Measurements from ENCODE around the gene PGBD5.

Gene PGBD5

GRCh38 chr1:230299191-230300006, 126.7 kb downstream of the PGBD5 start:
- no peak for DNase-seq

DNA sequence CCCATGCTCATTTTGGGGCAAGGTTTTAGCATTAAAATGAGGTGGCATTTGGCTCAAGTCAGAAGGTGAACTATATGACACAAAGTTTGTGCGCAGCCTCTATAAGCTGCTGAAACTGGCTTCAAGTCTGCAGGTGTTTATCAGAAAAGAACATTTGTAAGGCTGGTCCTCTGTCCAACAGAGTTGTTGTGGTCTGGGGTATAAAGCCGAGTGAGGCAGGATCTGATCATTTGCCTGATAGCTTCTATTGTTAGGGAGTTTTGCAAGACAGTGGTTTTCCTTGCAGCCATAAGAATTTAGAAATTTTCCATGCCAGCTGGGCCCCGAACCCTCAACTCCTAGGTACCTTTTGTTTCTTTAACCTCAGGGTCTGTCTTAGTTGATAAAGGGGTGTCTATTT, 130.8 kb downstream of the PGBD5 start:
- no peak for DNase-seq

- no peak for DNase-seq
Measured at GRCh38 chr1:230293390-230293700, 132.8 kb downstream of the PGBD5 start.

- DNase-seq: no peak
Measured at GRCh38 chr1:230292689-230293389, 133.3 kb downstream of the PGBD5 start.

DNA sequence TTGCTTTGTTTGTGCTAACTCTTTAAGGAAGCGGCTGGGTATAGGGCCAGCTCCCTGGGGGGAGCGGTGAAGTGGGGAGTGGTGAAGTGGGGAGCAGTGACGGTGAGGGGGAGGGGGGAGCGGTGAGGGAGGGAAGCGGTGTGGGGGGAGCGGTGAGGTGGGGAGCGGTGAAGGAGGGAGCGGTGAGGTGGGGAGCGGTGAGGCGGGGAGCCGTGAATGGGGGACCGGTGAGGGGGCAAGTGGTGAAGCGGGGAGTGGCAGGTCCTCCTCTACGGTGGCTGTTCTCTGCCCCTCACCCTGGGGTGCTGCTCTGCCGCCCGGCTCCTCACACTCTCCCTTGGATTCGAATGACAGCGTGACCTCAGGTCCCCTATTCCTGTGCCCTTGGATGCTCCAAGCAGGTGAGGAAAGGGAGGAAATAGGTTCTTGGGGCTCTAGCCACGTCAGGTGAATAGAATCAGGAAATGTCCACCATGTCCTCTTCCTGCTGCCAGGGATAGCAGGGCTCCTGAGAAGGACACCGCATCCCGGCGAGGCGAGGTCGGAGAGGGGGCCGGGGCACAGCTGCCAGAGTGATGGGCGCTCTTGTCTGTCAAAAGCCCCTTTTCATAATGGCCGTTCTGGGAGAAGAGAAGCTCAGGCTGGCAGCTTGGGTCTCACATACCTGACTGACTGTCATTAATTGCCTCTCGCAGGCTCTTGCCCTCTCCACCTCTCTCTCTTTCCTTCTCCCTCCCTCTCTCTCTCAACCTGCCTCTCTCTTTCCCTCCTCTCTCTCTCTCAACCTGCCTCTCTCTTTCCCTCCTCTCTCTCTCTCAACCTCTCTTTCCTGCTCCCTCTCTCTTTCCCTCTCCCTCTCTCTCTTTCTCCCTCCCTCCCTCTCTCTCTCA, 134.2 kb downstream of the PGBD5 start:
- DNase-seq: no peak

GRCh38 chr1:230289350-230289644, 136.8 kb downstream of the PGBD5 start:
- no peak for DNase-seq

DNA sequence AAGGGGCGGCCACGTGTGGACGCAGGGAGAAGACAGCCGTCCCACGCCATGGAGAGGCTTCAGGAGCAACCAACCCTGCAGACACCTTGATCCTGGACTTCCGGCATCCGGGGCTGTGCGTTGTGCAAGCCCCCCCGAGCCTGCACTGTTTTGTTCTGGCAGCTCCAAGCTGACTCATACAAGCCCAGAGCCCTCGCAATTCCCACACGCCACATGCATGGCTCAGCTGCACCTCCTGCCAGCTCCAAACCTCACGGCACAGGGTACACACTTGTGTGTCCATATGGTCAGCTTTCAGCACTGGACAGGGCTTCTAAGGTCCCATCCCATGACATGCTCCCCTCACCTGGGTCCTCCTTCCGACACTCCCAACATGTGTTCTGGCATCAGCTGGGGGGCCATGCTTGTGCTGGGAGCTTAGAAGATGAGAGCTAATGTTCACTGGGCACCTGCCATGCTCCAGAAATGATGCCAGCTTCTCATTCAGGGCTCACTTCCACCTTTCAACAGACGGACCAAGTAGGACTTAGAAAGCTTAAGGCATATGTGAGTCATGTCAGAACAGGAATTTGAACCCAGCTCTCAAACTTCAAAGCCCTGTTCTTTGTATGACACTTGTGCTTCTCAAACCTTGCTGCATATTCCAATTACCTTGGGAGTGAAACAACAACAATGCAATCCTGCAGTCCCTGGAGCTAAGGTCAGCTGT, 137.3 kb downstream of the PGBD5 start:
- no peak for DNase-seq

DNA sequence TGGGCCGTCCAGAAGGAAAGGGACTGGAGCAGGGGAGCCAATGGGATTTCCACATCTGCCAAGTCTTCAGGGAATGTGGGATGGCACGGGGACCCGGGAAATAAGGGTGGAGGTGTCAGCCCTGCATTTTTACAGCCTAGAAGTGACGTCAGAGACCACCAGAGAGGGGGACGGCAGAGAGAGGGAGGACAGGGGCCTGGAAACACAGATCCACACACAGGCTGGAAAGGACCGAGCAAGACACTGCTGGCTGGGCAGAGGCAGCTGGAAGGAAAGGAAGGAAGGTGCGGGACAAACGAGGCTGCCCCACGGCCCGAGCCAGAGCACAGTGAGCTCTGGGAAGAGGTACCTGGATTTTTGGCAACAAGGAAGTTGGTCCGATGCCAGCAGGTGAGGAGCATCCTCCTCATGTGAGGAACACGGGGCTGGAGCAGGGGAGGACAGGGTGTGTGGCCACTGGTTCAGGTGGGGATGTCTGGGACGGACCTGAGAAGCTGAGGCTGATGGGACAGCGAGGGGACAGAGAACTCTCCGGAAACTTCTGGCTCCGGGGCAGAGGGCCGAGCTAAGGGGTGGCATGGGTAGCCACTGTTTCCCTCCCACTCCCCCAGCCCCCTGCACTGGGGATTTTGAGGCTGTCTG, 138.3 kb downstream of the PGBD5 start:
- DNase-seq: no peak

GRCh38 chr1:230286890-230287269, 139.3 kb downstream of the PGBD5 start:
- DNase-seq: no peak

GRCh38 chr1:230286166-230286889, 139.8 kb downstream of the PGBD5 start:
- no peak for DNase-seq

GRCh38 chr1:230285351-230285750, 140.8 kb downstream of the PGBD5 start:
- DNase-seq: no peak

DNA sequence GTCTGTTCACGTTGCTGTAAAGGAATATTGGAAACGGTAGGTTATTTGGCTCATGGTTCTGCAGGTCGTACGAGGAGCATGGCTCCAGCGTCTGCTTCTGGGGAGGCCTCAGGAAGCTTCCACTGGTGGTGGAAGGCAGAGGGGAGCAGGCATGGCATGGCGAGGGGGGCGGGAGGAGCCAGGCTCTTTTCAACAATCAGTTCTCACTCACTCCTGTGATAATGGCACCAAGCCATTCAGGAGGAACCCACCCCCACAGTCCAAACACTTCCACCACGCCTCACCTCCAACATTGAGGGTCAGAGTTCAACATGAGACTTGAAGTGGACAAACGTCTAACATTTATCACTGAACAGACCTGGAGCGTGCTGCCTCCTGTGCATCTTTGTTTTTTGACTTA, 141.2 kb downstream of the PGBD5 start:
- no peak for DNase-seq

GRCh38 chr1:230283678-230284077, 142.5 kb downstream of the PGBD5 start:
- DNase-seq: no peak

DNA sequence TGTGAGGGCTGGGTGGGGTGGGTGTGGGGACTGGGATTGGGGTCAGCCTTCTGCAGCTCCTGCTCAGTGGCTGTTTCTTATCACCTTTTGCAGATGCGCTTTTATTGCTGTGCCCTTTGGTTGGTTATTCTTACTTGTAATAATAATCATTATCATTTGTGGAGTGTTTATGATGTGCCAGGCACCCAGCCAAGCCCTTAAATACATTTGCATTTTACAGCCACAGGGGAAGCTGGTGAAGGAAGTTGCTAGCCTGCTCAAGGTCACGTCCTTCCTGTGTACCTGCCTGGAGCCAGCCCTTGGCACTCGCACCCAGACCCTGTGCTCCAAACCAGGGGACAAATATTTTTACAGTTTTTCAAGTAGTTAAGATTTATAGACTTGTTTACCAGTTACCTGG, 144.0 kb downstream of the PGBD5 start:
- no peak for DNase-seq

DNA sequence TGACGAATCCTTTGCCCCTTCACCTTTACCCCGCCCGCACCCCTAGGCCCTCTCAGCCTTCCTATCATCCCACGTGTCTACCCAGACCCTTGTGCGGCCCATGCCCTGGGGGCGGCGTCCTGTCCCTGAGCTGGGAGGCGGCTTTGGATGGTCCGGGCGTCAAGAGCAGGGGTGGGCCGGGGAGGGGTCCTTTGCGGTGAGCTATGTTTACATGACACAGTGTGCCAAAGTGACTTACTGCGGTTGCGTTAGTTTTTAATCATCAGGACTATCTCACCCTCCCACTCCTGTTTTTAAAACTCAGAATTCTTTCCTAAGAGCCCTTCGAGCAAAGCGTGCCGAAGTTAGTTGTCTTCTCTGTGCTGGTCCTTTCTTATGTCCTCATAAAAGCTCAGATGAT, 144.6 kb downstream of the PGBD5 start:
- DNase-seq: no peak

- no peak for DNase-seq
Measured at GRCh38 chr1:230280906-230281413, 145.2 kb downstream of the PGBD5 start.

DNA sequence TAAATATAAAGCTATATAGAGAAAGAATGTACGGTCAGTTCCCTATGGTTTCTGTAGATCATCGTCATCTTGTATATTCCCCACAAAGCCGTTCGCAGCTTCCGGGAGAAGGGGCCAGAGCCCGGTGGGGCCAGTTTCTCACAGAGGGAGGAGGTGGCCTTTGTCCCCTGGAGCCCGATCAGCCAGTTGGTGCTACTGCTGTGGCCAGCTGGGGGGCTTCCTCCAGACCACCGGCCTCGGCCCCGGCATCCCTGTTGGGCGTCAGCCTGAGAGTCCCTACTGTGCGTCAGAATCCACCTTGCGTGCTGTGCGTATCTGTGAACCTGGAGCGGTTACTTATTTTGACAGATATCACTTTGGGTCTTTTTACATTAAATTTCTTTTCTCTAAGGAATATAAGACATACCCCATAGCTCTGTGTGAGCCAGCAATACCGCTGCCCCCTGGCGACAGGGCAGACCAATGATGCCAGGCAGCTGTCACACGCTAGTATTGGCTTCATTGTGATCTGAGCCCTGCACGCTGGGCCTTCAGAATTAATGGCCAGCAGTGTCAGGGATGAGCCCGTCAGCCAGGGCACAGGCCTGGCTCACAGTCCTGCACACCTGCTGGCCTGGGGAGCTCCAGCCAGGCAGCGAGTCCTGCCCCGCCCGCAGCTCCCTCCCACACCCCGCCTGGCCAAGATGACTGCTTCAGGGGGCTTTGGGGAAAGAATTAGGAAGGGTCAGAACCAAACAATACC, 145.9 kb downstream of the PGBD5 start:
- DNase-seq: no peak

DNA sequence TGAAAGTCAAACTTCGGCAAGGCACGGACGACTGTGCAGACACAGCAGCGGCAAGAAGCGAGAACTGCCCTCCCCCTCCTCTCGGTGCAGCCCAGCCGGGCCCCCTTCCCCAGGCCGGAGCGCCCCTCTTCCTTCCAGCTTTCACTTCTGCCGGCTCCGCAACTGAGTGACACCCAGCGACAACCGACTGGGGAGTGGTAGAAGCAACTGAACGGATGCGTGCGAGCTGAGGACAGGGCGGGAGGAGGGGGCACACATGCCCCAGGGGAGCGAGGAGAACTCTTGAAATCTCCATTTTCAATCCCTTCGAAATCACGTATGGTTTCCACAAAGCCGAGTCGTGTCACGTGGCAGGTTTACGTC, 146.6 kb downstream of the PGBD5 start:
- DNase-seq: no peak

DNA sequence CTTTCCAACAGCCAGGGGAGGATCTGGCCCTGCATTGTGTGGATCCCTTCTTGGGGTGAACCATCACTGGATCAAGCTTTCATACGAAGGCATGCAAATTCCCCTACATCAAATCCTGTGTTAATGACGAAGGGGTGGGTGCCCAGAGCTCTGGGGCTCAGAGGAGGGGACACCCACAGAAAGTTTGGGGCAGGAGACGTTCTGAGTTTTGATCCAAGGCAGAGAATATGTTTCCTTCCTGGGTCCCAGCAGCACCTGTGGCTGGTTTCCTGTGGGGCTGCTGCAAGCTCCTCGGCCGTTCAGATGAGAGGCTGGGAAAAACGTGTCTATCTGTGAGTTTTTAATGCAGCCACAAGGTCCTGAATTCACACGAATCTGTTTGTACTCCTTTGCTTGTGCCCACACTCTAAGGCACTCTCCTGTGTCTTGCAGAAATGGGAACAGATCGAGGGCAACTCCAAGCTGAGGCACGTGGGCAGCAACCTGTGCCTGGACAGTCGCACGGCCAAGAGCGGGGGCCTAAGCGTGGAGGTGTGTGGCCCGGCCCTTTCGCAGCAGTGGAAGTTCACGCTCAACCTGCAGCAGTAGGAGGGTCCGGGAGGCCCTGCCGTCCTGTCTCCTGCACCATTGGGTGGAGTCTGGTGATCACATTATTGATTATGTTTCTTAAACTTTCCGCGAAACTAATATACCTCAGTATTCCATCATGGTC, 147.1 kb downstream of the PGBD5 start:
- no peak for DNase-seq

DNA sequence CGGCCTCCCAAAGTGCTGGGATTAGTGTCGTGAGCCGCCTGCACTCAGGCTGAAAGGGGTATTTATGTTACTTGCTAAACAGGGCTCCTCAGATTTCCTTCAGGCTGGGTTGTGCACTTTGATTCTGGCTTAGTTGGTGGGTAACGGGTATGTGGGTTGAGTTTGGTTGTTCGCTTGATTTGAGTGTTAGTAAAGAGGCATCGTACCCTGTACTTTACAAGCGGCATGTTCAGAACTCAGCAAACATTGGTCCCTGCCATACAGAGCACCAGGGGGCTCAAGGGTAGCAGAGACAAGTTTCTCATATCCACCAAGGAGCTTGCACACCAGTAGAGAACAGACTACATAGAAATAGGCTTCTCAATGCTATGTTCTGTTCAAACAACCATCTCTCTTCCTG, 147.8 kb downstream of the PGBD5 start:
- DNase-seq: no peak

Data from activated T-cell treated with anti-CD3 and anti-CD28 coated beads for 4 hours (primary cell).